GM10266 (cell line): ENCODE data around the gene PRPF39.

Source experiments
- DNase-seq: peaks from one replicate; pipeline ENCODE4 v3.0.0; 2012; ENCODE audit errors: extremely low spot score
- TF ChIP-seq, protein P1 (sequence below): IDR thresholded peaks from 2 replicates; pipeline ENCODE4 v1.5.1; 2012; ENCODE audit warnings: mild to moderate bottlenecking, low read depth; ENCODE audit not compliant: control insufficient read depth, insufficient read depth; ENCODE audit errors: missing control alignments

Gene PRPF39

DNA sequence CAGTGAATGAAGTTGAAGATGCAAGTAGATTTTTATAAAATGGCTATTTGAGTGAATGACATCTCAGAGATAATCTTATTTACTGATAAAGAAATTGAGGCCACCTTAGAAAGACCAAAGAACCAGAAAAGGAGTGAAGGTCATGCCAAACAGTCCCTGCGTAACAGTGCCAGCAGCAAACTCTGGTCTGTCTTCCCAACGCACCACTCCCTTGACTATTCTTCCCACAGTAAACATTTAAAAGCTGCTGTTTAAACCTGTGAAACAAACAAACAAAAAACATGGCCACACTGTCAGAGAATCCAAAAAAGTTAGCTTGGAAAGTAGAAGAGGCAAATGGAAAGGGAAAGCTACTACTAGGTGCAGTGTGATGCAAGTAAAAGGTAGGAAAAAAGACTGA is 1.5 kb upstream of the PRPF39 start:
- no peak for DNase-seq
- TF ChIP-seq, protein P1, sequence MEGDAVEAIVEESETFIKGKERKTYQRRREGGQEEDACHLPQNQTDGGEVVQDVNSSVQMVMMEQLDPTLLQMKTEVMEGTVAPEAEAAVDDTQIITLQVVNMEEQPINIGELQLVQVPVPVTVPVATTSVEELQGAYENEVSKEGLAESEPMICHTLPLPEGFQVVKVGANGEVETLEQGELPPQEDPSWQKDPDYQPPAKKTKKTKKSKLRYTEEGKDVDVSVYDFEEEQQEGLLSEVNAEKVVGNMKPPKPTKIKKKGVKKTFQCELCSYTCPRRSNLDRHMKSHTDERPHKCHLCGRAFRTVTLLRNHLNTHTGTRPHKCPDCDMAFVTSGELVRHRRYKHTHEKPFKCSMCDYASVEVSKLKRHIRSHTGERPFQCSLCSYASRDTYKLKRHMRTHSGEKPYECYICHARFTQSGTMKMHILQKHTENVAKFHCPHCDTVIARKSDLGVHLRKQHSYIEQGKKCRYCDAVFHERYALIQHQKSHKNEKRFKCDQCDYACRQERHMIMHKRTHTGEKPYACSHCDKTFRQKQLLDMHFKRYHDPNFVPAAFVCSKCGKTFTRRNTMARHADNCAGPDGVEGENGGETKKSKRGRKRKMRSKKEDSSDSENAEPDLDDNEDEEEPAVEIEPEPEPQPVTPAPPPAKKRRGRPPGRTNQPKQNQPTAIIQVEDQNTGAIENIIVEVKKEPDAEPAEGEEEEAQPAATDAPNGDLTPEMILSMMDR = no peak

DNA sequence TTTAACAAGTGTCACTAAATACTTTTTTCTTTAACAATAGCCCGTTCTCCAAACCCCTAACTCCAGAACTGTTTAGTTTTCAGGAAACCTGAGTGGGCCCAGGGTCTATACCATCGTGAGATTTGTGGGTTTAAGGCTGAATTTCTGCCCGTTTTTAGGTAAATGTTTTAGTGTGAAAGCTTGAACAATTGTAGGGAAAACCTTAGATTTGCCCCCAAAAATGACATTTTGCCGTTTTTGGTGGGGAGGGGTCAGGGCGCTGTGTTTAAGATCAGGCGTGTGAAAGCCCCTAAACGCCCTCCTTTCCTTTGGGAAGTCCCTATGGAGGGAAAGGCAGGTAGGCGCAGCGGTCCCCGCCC is 320 bp upstream of the PRPF39 start:
- DNase-seq = no peak
- TF ChIP-seq, protein P1 = no peak

DNA sequence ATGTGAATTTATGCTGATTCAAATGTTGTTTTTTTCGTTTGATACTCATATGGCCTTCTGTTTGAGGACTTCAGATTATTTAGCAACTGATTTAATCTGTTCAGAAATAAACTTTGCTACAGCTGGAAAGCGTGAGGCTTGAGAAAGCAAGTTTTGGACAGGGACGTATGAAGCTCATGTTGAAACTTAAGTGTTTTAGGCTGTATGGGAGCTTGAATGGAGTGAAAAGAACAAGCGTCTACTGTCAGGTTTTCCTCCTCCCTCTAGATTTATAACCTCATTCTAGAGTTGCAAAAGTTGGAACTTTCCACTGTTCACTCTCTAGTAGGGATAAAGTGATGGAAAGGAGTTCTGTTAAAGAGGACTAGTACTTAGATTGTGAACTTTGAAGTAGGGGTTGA is 1.0 kb downstream of the PRPF39 start:
- no peak for DNase-seq
- TF ChIP-seq, protein P1 = no peak

DNA sequence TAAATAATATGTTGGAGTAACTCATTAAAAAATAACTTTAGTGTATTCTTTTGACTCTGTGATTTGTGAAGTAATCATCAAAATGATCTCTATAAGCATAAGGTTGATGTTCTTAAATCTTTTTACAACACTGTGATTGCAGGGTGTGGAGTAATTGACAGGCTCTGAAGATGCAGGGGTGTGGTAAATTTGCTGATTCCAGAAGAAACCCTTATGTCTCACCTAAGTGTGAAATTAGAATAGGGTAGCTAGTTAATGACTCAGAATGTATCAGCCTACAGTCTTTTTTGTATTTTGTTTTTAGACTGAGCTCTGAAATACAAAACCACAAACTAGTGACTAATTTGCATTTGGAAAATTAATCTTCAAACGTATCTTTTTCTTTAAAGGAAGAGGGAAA is 5.9 kb downstream of the PRPF39 start:
- TF ChIP-seq, protein P1 = no peak
- DNase-seq = peak; percentile 35

DNA sequence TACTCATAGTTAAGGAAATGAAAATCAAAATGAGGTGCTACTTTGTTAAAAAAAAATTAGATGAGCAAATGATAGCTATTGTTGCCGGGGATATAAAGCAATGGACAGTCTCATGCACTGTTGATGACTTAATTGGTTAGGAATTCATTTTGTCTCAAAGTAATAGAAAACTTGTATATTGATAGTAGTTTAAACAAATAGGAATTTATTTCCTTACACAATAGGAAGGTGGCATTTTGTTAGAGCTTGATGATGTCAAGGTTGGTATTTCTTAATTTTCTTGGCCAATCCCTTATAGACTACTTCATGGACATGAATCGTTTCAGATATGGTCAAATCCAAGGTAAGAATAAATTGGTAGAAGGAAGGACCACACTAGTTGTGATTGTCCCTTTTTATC is 7.8 kb downstream of the PRPF39 start:
- TF ChIP-seq, protein P1 = no peak
- no peak for DNase-seq

DNA sequence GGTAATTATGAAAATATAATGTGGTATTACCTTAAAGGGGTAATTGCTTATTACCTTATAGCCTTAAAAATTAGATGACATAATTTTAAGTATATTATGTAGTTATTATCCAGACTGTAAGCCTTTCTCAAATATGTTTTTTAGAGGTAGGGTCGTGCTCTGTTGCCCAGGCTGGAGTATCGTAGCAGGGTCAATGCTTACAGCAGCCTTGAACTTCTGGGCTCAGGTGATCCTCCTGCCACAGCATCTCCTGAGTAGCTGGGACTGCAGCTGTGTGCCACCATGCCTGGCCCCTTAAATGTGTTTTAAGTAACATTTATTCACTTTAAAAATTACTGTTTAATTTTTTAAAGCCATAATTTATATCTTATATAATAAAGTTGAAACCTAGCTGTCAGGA is 10.4 kb downstream of the PRPF39 start:
- DNase-seq = no peak
- TF ChIP-seq, protein P1 = no peak

DNA sequence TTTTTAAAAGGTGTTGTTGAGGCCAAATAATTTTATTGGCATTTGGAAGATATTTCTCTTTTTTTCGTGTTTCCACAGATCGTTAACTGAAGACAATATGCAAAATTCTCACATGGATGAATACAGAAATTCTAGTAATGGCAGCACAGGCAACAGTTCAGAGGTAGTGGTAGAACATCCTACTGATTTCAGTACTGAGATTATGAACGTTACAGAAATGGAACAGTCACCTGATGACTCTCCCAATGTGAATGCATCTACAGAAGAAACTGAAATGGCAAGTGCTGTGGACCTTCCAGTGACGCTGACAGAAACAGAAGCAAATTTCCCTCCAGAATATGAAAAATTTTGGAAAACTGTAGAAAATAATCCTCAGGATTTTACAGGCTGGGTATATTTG is 11.2 kb downstream of the PRPF39 start:
- TF ChIP-seq, protein P1 = no peak
- no peak for DNase-seq

DNA sequence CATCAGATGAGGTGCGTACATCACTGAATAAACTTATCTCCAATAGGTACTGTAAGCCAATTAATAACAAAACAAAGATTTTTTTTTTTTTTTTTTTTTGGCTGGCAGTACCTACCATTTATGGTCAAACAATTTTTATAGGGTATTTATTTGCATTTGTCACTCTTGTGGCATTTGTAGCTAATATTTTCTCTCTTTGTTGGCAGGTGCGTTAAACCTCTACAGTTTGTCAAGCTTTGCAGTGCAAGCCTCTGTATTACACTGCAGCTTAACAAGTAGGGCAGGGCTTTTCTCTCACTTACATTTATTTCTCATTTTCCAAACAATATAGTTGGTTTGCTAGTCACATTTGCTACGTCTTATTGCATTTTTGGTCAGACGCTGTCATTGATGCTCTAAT is 12.3 kb downstream of the PRPF39 start:
- TF ChIP-seq, protein P1 = no peak
- no peak for DNase-seq
